Mesendoderm (in vitro differentiated cells): ENCODE measurements around the gene CRYBG1.

ENCODE experiments used
- DNase-seq: peaks from one replicate; pipeline ENCODE4 v3.0.0; 2013
- H2AK5ac ChIP-seq: 2 replicates; pipeline ENCODE4 v1.6.1; 2013; ENCODE audit warnings: low read length, inconsistent platforms
- H2BK120ac ChIP-seq: 2 replicates; pipeline ENCODE4 v1.6.1; 2013; ENCODE audit warnings: low read depth, mild to moderate bottlenecking, low read length, moderate library complexity, mixed read lengths
- H2BK15ac ChIP-seq: replicated peaks from 2 replicates; pipeline ENCODE4 v1.6.1; 2013; ENCODE audit warnings: low read depth, mild to moderate bottlenecking, moderate library complexity
- H2BK5ac ChIP-seq: 2 replicates; pipeline ENCODE4 v1.6.1; 2013; ENCODE audit warnings: low read length, inconsistent platforms
- H3K18ac ChIP-seq: 2 replicates; pipeline ENCODE4 v1.6.1; 2013; ENCODE audit warnings: mild to moderate bottlenecking, low read length, mixed read lengths
- H3K23ac ChIP-seq: one replicate; pipeline ENCODE4 v1.6.1; 2013; ENCODE audit warnings: low read length
- H3K27ac ChIP-seq: 2 replicates; pipeline ENCODE4 v1.5.1; 2013; ENCODE audit warnings: low read depth, mild to moderate bottlenecking, inconsistent platforms, low read length, moderate library complexity
- H3K27me3 ChIP-seq: 2 replicates; pipeline ENCODE4 v1.6.1; 2013; ENCODE audit warnings: low read length, control low read depth, mild to moderate bottlenecking, inconsistent platforms; ENCODE audit not compliant: insufficient read depth, poor library complexity
- H3K36me3 ChIP-seq: 2 replicates; pipeline ENCODE4 v1.6.1; 2013; ENCODE audit warnings: low read length, inconsistent platforms; ENCODE audit not compliant: control insufficient read depth, insufficient read depth
- H3K4ac ChIP-seq: one replicate; pipeline ENCODE4 v1.6.1; 2013; ENCODE audit warnings: low read depth, mild to moderate bottlenecking, low read length, moderate library complexity
- H3K4me1 ChIP-seq: 2 replicates; pipeline ENCODE4 v1.6.1; 2013; ENCODE audit warnings: low read depth, low read length, inconsistent platforms; ENCODE audit not compliant: control insufficient read depth
- H3K4me2 ChIP-seq: 2 replicates; pipeline ENCODE4 v1.6.1; 2013; ENCODE audit warnings: low read length
- H3K4me3 ChIP-seq: 2 replicates; pipeline ENCODE4 v1.5.1; 2013; ENCODE audit warnings: mild to moderate bottlenecking, low read length
- H3K56ac ChIP-seq: one replicate; pipeline ENCODE4 v1.6.1; 2013; ENCODE audit warnings: low read length
- H3K79me1 ChIP-seq: 2 replicates; pipeline ENCODE4 v1.6.1; 2013; ENCODE audit warnings: low read length, inconsistent platforms
- H3K79me2 ChIP-seq: 2 replicates; pipeline ENCODE4 v1.6.1; 2013; ENCODE audit warnings: mild to moderate bottlenecking, low read length; ENCODE audit not compliant: control insufficient read depth, insufficient read depth
- H3K9ac ChIP-seq: 2 replicates; pipeline ENCODE4 v1.6.1; 2013; ENCODE audit warnings: low read length, inconsistent platforms
- H4K5ac ChIP-seq: one replicate; pipeline ENCODE4 v1.6.1; 2013; ENCODE audit warnings: low read length
- H4K8ac ChIP-seq: one replicate; pipeline ENCODE4 v1.6.1; 2013; ENCODE audit warnings: low read depth, mild to moderate bottlenecking, control low read depth, low read length, moderate library complexity
- WGBS: extraction: QIAGEN DNeasy Blood & Tissue Kit; methylation state at CpG from one replicate; pipeline ENCODE4 v1.1.7; 2013; ENCODE audit warnings: low lambda C conversion rate, missing lambda C conversion rate; ENCODE audit not compliant: insufficient coverage; ENCODE audit errors: extremely low coverage; 5-methylcytosine and 5-hydroxymethylcytosine counted together

The CRYBG1 gene

GRCh38 chr6:106527117-106527516, 166.6 kb downstream of the CRYBG1 start:
- H3K4ac ChIP-seq: no peak overlapping the region
- no peak overlapping the region for H3K23ac ChIP-seq
- no peaks in the 10 kb centered on the region for H3K79me2 ChIP-seq
- no peak overlapping the region for H3K27ac ChIP-seq
- no peak overlapping the region for H3K9ac ChIP-seq
- no peak overlapping the region for H4K5ac ChIP-seq
- no peak overlapping the region for H3K56ac ChIP-seq
- no peak overlapping the region for H2AK5ac ChIP-seq
- H3K79me1 ChIP-seq: no peaks in the 10 kb centered on the region
- no peak overlapping the region for H2BK120ac ChIP-seq
- H2BK15ac ChIP-seq: no peak overlapping the region
- no CpG with 5 or more reads among the region's 2 CpGs for WGBS
- H4K8ac ChIP-seq: no peak overlapping the region
- no peak overlapping the region for H3K18ac ChIP-seq
- no peak overlapping the region for H2BK5ac ChIP-seq
- H3K4me2 ChIP-seq: no peak overlapping the region
- H3K4me1 ChIP-seq: no peaks in the 10 kb centered on the region
- no peaks in the 10 kb centered on the region for H3K36me3 ChIP-seq
- H3K4me3 ChIP-seq: no peak overlapping the region
- DNase-seq: no peak
- no peaks in the 10 kb centered on the region for H3K27me3 ChIP-seq

DNA sequence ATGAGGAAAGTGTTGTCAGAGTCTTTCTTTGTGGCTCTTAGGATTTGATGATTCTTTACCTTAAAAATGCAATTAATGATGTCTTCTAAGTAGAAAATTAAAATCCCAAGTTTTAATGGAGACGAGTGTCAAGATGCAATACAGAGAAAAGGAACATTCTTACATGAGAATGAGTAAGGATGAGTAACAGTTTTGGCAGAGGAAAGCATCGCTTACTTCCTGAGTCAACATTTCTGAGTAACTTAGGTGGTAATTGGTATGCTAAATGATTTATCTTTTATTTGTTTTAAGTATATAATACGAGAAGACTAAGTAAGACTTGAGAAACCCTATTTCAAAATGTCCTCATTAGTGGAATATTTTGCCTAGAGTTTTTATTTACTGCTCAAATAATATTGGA, 167.5 kb downstream of the CRYBG1 start:
- no peaks in the 10 kb centered on the region for H3K4me1 ChIP-seq
- H3K56ac ChIP-seq: no peak overlapping the region
- no peak for DNase-seq
- no peak overlapping the region for H4K8ac ChIP-seq
- H3K9ac ChIP-seq: no peak overlapping the region
- no peak overlapping the region for H3K4ac ChIP-seq
- no peaks in the 10 kb centered on the region for H3K27me3 ChIP-seq
- WGBS: no CpG with 5 or more reads among the region's 3 CpGs
- H3K4me2 ChIP-seq: no peak overlapping the region
- no peaks in the 10 kb centered on the region for H3K79me1 ChIP-seq
- H2BK5ac ChIP-seq: no peak overlapping the region
- no peak overlapping the region for H3K23ac ChIP-seq
- no peak overlapping the region for H2AK5ac ChIP-seq
- H3K36me3 ChIP-seq: no peaks in the 10 kb centered on the region
- no peak overlapping the region for H4K5ac ChIP-seq
- no peak overlapping the region for H2BK15ac ChIP-seq
- no peaks in the 10 kb centered on the region for H3K79me2 ChIP-seq
- H2BK120ac ChIP-seq: no peak overlapping the region
- no peak overlapping the region for H3K27ac ChIP-seq
- H3K4me3 ChIP-seq: no peak overlapping the region
- H3K18ac ChIP-seq: no peak overlapping the region

GRCh38 chr6:106528521-106528920, 168.0 kb downstream of the CRYBG1 start:
- no peak for DNase-seq
- Histone ChIP-seq H3K23ac (no peak overlapping the region), H3K27me3 (no peaks in the 10 kb centered on the region), H3K18ac (no peak overlapping the region), H3K9ac (no peak overlapping the region), H2BK120ac (no peak overlapping the region), H3K4me3 (no peak overlapping the region), H4K8ac (no peak overlapping the region), H2AK5ac (no peak overlapping the region), H2BK15ac (no peak overlapping the region), H3K56ac (peak overlapping the region; percentile 17), H3K27ac (no peak overlapping the region), H2BK5ac (no peak overlapping the region), H3K79me2 (no peaks in the 10 kb centered on the region), H3K4me1 (no peaks in the 10 kb centered on the region), H3K4me2 (no peak overlapping the region), H4K5ac (no peak overlapping the region), H3K36me3 (no peaks in the 10 kb centered on the region), H3K79me1 (no peaks in the 10 kb centered on the region), H3K4ac (no peak overlapping the region)
- WGBS: no CpG with 5 or more reads among the region's 2 CpGs

DNA sequence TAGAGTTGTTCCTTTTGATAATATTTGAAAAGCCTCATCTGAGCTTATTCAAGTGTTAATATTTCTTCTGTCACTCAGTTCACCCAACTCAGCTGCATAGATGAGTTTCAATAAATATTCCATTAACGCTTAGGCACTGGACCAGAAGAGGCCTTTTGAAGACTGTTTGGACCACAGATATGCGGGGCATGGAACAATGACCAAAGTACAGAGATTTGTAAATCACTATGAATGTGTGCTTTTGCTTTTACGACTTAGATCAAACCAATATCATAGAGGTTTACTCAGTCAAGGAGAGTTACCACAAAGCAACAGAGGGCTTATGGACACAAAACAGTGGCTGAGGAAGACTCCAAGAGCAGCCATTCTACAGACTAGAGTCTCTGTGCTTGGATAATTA, 168.9 kb downstream of the CRYBG1 start:
- H3K4me2 ChIP-seq: no peak overlapping the region
- no peaks in the 10 kb centered on the region for H3K36me3 ChIP-seq
- no peaks in the 10 kb centered on the region for H3K4me1 ChIP-seq
- no peak overlapping the region for H3K23ac ChIP-seq
- no peak overlapping the region for H2BK120ac ChIP-seq
- no peak overlapping the region for H2BK15ac ChIP-seq
- no peak overlapping the region for H3K27ac ChIP-seq
- H2AK5ac ChIP-seq: no peak overlapping the region
- H3K79me1 ChIP-seq: no peaks in the 10 kb centered on the region
- no peak overlapping the region for H4K5ac ChIP-seq
- H2BK5ac ChIP-seq: no peak overlapping the region
- no peaks in the 10 kb centered on the region for H3K79me2 ChIP-seq
- H3K9ac ChIP-seq: no peak overlapping the region
- no peak for DNase-seq
- no peak overlapping the region for H4K8ac ChIP-seq
- no CpG with 5 or more reads among the region's 3 CpGs for WGBS
- no peaks in the 10 kb centered on the region for H3K27me3 ChIP-seq
- no peak overlapping the region for H3K18ac ChIP-seq
- H3K4ac ChIP-seq: no peak overlapping the region
- H3K56ac ChIP-seq: no peak overlapping the region
- H3K4me3 ChIP-seq: no peak overlapping the region

DNA sequence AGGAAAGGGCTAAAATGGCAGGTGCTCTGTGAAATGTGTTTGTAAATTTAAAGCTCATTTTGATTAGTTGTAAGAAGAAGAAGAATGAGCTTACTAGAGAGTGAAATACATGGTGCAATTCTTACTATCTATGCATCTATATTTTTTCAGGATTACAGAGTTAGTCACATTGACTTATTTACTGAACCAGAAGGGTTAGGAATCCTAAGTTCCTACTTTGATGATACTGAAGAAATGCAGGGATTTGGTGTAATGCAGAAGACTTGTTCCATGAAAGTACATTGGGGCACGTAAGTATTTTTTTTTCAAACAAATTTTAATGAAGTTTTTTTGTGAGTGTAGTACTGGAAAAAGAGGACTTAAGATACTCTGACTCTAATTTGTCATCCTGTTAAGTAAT, 169.5 kb downstream of the CRYBG1 start:
- Histone ChIP-seq H2BK120ac (no peak overlapping the region), H3K23ac (no peak overlapping the region), H3K18ac (no peak overlapping the region), H3K27ac (no peak overlapping the region), H4K8ac (no peak overlapping the region), H3K36me3 (no peaks in the 10 kb centered on the region), H3K79me1 (no peaks in the 10 kb centered on the region), H3K27me3 (no peaks in the 10 kb centered on the region), H3K79me2 (no peaks in the 10 kb centered on the region), H3K4me2 (no peak overlapping the region), H2BK15ac (no peak overlapping the region), H3K56ac (no peak overlapping the region), H2BK5ac (no peak overlapping the region), H2AK5ac (no peak overlapping the region), H4K5ac (no peak overlapping the region), H3K4me1 (no peaks in the 10 kb centered on the region), H3K9ac (no peak overlapping the region), H3K4me3 (no peak overlapping the region), H3K4ac (no peak overlapping the region)
- no CpG with 5 or more reads among the region's 1 CpG for WGBS
- no peak for DNase-seq

DNA sequence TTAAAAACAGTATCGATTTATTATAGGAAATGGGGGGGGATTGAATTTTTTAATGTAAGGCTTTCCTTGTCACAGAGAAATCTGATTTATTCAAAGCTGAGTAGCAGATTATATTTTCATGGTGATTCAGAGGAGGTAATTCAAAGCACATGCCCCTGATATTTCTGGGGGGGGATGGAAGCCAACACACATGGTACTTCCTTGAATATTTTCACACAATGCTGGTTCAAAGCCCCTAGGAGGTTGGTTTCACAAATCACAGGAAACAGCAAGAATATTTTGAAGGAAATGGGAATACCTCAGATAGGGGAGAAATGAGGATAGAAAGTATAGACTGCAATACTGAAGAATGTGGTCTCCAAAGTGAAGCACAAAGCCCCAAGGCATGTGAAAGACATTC, 170.0 kb downstream of the CRYBG1 start:
- H3K9ac ChIP-seq: no peak overlapping the region
- H2BK120ac ChIP-seq: no peak overlapping the region
- no peaks in the 10 kb centered on the region for H3K79me2 ChIP-seq
- no peaks in the 10 kb centered on the region for H3K36me3 ChIP-seq
- no peak overlapping the region for H3K4me3 ChIP-seq
- no peak for DNase-seq
- no peak overlapping the region for H4K5ac ChIP-seq
- H2AK5ac ChIP-seq: no peak overlapping the region
- WGBS: no CpG with 5 or more reads among the region's 1 CpG
- no peak overlapping the region for H2BK15ac ChIP-seq
- H3K56ac ChIP-seq: no peak overlapping the region
- H3K27me3 ChIP-seq: no peaks in the 10 kb centered on the region
- no peak overlapping the region for H3K18ac ChIP-seq
- no peak overlapping the region for H3K27ac ChIP-seq
- no peak overlapping the region for H3K4me2 ChIP-seq
- H4K8ac ChIP-seq: no peak overlapping the region
- H3K79me1 ChIP-seq: no peaks in the 10 kb centered on the region
- H3K4ac ChIP-seq: no peak overlapping the region
- H3K4me1 ChIP-seq: no peaks in the 10 kb centered on the region
- no peak overlapping the region for H2BK5ac ChIP-seq
- H3K23ac ChIP-seq: no peak overlapping the region
